ENCODE measurements around the gene EXOSC9.
"Not testable (repeated sequence)": the region's sequence is repeated elsewhere in the genome, so short reads cannot be mapped to it uniquely, and the experiment has no call there.

EXOSC9 gene

GRCh38 chr4:121800961-121801714, at the start of gene EXOSC9:
Gene EXOSC9 (plus strand): TSS chr4:121801323. CDS start chr4:121801425, 102 bp downstream.
- DNase-seq (ENCODE audit: low read depth in 2 of 2), result peak; percentile 86 to 90

GRCh38 chr4:121752142-121752541, 49.0 kb upstream of the EXOSC9 start:
- DNase-seq (ENCODE audit: low read depth in 2 of 2), result not testable (repeated sequence)

GRCh38 chr4:121758925-121759568, 42.1 kb upstream of the EXOSC9 start:
- DNase-seq (ENCODE audit: low read depth in 2 of 2), result no peak

- DNase-seq (ENCODE audit: low read depth in 2 of 2), result no peak
Observed at GRCh38 chr4:121760205-121760604, 40.9 kb upstream of the EXOSC9 start.

GRCh38 chr4:121764303-121764701, 36.8 kb upstream of the EXOSC9 start:
- no peak for DNase-seq (ENCODE audit: low read depth in 2 of 2)

GRCh38 chr4:121764702-121765367, 36.3 kb upstream of the EXOSC9 start, which contains the start of gene SMIM43:
Gene SMIM43 (minus strand): TSS chr4:121765164. CDS start chr4:121765105, 59 bp downstream.
- no peak for DNase-seq (ENCODE audit: low read depth in 2 of 2)

GRCh38 chr4:121765368-121765705, 35.8 kb upstream of the EXOSC9 start:
- no peak for DNase-seq (ENCODE audit: low read depth in 2 of 2)

GRCh38 chr4:121765971-121766538, 35.1 kb upstream of the EXOSC9 start:
- DNase-seq (ENCODE audit: low read depth in 2 of 2), result no peak

GRCh38 chr4:121767166-121767565, 34.0 kb upstream of the EXOSC9 start:
- DNase-seq (ENCODE audit: low read depth in 2 of 2), result no peak

- no peak for DNase-seq (ENCODE audit: low read depth in 2 of 2)
Observed at GRCh38 chr4:121769341-121769740, 31.8 kb upstream of the EXOSC9 start.

GRCh38 chr4:121771869-121772268, 29.3 kb upstream of the EXOSC9 start:
- DNase-seq (ENCODE audit: low read depth in 2 of 2), result no peak

- DNase-seq (ENCODE audit: low read depth in 2 of 2), result no peak
Observed at GRCh38 chr4:121773883-121774282, 27.2 kb upstream of the EXOSC9 start.

- no peak for DNase-seq (ENCODE audit: low read depth in 2 of 2)
Observed at GRCh38 chr4:121776610-121777401, 24.3 kb upstream of the EXOSC9 start.

GRCh38 chr4:121777625-121778024, 23.5 kb upstream of the EXOSC9 start:
- no peak for DNase-seq (ENCODE audit: low read depth in 2 of 2)

- no peak for DNase-seq (ENCODE audit: low read depth in 2 of 2)
Observed at GRCh38 chr4:121778991-121779628, 22.0 kb upstream of the EXOSC9 start.

- no peak for DNase-seq (ENCODE audit: low read depth in 2 of 2)
Observed at GRCh38 chr4:121783210-121783609, 17.9 kb upstream of the EXOSC9 start.

GRCh38 chr4:121784401-121784800, 16.7 kb upstream of the EXOSC9 start:
- DNase-seq (ENCODE audit: low read depth in 2 of 2), result no peak

GRCh38 chr4:121784975-121785374, 16.1 kb upstream of the EXOSC9 start:
- DNase-seq (ENCODE audit: low read depth in 2 of 2), result no peak

- no peak for DNase-seq (ENCODE audit: low read depth in 2 of 2)
Observed at GRCh38 chr4:121785479-121785878, 15.6 kb upstream of the EXOSC9 start.

- no peak for DNase-seq (ENCODE audit: low read depth in 2 of 2)
Observed at GRCh38 chr4:121786221-121786620, 14.9 kb upstream of the EXOSC9 start.

GRCh38 chr4:121788896-121789295, 12.2 kb upstream of the EXOSC9 start:
- DNase-seq (ENCODE audit: low read depth in 2 of 2), result no peak
